T1000 (cell line): Measurements from ENCODE around the gene DSP.
A peak's percentile ranks its signal among the peaks of the same experiment; 100 is the strongest.

Source experiments
- DNase-seq: peaks from one replicate; lab custom pipeline; 2025; ENCODE audit warnings: mixed read lengths; lab: John Stamatoyannopoulos, UW

DSP gene

DNA sequence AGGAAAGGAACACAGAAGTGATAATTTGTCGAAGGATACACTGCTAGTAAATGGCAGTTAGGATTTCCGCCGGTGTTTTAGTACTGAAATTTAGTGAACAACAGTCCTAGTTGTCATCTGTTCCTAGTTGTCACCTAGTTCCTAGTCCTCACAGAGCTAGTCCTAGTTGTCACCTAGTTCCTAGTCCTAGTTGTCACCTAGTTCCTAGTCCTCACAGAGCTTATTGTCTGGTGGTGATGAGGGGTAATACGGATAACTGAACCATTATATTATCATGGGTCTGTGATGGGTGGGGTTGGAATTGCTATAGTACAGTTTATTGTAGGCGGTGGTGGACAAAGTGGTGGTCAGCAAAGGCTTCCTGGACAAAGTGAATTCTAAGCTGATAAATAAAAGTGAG lies 50.3 kb downstream of the DSP start:
- DNase-seq, result no peak

GRCh38 chr6:7593229-7593628 lies 51.8 kb downstream of the DSP start:
- DNase-seq, result no peak

DNA sequence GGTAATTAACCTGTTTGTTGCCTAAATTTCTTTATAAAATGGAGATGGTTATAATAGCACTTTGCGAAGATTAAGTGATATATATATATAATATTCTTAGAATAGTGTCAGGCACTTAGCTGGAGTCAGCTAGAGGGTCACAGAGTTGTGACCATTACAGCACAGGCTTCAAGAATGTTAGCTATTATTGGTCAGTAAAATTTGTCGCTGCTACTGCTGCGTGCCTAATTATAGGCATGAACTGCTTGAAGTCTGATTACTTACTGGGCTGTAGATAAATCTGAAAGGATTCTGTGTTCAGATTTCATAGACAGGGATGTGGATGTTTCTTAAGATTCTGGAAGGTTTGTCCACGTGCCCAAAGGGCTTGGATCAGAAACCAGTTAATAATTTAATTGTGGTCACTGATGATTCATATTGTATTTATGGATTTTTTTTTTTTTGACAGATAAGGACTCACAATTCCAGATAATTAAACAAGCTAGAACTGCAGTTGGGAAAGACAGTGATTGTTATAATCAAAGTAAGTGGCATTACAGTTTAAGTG lies 53.2 kb downstream of the DSP start:
- DNase-seq, result no peak

GRCh38 chr6:7604003-7604402 lies 62.5 kb downstream of the DSP start:
- DNase-seq, result no peak

DNA sequence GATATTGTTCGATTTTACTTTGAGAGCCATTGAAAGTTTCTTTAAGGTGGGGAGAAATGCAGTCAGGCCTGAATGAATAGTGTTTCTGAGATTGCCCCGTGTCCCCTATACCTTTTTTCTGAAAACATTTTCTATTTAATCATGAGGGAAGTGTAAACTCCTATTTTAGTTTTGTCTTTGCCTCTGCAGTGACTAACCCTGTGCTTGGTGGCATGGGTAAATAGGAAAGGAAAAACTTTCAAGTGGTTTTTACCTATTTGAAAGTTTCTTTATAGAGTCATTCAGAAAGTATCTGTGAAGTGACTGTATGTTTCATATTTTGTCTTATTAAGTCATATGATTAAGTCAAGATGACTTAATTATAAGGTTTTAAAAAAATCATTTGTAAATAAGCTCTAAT lies 63.0 kb downstream of the DSP start:
- DNase-seq, result no peak

DNA sequence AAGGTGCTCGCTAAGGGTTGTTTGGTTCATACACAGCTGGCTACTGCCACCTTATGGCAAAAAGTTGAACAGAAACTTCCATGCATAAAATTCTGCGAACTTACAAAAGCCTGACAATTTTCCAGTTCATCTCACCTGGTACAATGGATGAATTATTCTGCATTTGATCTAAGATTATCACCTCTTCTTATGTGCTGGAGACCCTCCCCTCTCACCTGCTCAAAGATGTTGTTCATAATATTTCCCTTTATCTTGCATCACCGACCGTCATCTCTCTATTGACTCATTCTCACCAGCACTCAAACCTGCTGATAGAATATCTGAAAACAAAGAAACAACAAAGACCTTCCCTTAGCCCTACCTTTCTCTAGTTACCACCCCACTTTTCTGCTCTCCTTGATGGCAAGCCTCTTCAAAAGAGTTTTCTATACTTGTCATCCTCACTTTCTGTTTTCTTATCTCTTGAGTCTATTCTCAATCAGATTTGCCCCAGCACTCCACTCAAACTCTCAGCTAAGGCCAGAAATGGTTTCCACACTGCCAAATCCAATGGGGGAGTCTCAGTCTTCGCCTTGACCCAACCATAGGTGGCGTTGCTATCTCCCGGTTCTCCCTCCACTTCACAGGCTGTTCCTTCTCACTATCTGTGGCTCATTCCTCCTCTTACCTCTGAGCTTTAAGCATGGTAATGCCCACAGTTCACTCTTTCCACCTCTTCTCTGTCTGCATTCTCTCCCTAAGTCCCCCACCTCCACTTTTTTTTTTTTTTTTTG lies 74.3 kb downstream of the DSP start:
- DNase-seq, result no peak

- DNase-seq, result peak; percentile 69
Observed at GRCh38 chr6:7617801-7618764, 76.6 kb downstream of the DSP start.

- no peak for DNase-seq
Observed at GRCh38 chr6:7621761-7622160, 80.3 kb downstream of the DSP start.

DNA sequence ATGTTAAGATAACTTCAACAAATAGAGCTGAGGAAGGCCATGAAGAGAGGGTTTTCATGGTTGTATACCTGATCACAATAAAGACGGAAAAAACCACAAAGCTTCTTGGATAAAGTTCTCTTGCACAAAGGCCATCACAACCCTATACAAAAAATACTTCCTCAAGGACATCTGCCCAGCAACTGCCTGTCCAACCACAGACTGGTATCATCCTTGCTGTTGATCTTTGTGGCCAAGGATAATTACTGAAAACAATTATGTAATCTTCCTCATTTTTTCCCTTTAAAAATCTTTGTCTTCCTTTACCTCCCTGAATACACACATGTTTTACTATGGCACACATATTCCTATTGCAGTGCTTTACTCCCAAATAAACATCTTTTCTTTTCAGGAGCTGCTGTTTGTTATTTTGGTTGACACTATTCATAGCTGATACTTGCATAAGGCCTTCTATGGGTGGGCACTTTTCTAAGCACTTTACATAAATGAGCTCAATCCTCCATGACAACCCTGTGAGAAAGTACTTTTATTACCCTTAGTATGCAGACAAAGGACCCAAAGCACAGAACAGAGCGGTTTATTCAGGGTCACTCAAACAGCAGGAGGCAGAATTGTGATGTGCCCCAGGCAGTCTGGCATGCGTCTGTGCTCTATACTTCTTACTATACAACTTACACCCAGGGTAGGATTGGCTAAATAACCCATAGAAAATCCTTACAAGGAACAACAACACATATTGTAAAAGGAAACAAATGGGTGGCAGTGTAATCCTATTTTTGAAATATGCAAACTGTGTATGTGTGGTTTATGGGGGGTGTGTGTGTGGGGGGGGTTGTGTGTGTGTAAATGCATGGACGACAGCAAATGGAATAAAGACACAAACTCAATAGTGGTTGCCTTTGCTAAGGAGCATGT lies 83.6 kb downstream of the DSP start:
- no peak for DNase-seq

DNA sequence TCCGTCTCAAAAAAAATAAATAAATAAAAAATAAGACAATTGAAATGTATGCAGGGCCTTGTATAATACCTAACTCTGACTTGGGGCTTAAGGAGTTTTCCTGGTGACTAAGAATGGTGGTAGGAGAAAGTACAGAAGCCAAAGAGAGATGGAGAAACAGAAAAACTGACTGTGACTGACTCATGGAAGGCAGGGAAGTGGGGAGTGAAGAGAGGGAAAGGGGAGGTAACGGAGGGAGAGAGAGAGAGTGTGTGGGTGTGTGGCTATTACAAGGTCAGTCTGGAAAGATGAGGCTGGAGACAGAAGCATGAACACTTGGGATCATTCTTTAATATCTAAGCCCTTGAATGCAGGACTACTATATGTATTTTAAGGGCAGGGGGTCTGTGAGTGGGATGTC lies 87.0 kb downstream of the DSP start:
- DNase-seq, result no peak

DNA sequence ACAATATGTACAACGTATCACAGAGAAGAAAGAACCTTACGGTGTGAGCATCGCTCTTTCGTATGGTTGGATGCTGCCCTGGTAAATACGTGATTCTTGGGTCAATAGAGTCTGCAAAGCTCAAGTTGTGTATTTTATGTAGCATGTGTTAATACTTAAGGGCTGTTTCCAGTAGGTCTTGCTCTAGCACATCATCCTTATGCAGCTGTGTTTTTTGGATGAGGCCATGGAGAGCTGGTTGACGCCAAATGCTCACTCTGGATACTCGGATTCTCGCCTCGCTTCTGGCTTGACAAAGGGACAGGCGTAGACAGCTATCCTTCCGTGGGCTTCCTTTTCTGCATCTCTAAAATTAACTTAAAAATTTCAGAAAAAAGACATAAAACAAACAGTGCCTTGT lies 87.4 kb downstream of the DSP start:
- no peak for DNase-seq

- no peak for DNase-seq
Observed at GRCh38 chr6:7629321-7629720, 87.8 kb downstream of the DSP start.

GRCh38 chr6:7630792-7631191 lies 89.3 kb downstream of the DSP start:
- no peak for DNase-seq

DNA sequence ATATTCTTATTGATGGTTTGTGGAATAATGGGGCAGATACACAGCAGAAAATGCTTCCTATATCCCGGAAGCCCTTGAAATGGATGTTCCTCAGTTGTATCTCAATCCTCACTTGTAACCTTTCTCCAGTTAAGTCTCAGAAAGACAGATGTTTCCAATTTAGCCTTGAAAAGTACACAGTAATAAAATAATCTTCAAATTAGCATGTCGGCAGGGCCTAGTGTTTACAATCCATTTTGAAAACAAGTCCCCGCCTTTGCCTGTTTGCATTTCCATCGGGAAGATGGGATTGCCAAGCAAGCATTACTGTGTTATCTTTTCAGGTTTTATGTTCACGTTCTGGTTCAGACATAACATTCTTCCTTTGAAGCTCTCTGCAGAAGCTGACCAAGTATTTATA lies 90.0 kb downstream of the DSP start:
- no peak for DNase-seq

DNA sequence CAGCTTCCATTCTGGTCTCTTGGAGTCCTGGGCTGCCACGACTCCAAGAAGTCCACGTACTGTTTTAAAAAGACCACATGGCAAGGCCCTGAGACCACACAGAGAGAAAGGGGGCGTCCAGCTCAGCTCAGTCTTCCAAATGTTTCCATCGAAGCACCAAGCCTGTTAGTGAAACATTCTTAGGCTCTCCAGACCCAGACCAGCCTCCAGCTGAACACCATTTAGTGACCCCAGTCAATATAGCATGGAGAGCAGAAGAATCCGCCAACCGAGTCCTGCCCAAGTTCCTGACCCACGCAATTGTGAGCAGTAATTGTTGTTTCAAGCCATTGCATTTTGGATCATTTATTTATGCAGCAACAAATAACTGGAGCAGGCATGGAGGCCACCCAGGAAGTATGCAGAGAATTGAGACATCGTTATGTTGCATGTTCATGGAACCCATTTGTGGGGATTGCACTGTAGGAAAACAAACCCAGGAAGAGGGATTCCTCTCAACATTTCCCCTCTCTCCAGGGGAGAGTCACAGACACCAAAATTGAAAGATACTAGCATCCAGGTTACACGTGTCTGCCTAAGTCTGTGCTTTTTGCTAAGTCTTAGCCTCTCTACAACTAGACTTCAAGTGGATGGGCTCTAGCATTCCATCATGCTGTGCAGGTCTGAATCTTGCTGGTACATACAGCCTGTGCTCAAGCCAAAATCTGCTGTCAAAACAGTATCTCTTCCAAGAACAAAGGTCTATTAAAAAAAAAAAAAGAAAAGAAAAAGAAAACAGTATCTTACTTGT lies 91.2 kb downstream of the DSP start:
- DNase-seq, result no peak

GRCh38 chr6:7633361-7633760 lies 91.9 kb downstream of the DSP start:
- DNase-seq, result no peak

- DNase-seq, result peak; percentile 5
Observed at GRCh38 chr6:7636151-7636550, 94.7 kb downstream of the DSP start.
